ENCODE data around the gene ING5. TPM values are rescaled to one million over a fixed set of nuclear protein-coding genes. Genes with fewer than 3 reads are reported as not detected.

The ING5 gene
- total RNA-seq, 2 experiments from 2014 or later, result 65.4 to 90.9 TPM

DNA sequence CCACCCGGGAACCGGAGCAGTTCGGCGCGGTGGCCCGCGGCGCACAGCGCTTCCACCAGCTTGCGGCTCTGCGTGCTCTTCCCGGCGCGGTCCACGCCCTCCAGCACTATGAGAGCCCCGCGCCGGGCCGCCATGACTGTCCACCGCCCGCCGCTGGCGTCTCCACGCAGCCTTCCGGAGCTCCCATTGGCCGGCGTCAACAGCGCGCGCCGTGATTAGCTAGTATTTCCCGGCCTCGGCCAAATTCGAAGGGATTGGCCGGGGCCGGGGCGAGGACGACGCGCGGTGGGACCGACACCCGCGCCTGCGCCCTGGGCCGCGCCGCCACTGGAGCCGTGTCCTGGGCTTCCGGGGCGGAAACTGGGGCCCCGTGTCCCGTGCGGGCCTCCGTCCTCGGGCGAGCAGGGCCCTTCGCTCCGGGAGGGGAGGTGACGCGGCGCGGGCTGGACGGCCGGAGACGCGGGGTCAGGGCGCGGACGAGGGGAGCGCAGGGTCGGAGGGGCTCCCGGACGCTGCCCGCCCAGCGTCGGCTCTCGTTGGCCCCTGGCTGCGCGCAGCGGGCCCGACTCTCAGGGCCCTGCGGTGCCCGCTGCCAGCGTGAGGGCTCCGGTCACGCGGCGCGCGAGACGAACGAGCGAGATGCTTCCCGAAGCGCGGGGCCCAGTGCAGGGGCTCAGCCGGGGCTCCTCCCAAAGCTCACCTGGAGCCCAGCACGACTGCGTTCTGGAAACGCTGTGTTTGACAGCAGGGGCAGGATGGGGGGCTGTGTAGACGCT lies 15.0 kb upstream of the ING5 start, which contains the start of gene DTYMK:
TSS of gene DTYMK (minus strand) at position 166 of the 776 bp plus-strand sequence. CDS start at position 134, 32 bp downstream.
- peaks cover 53% of the 10 kb centered on the region for H3K79me2 ChIP-seq (ENCODE audit: insufficient read depth, low read depth, low read length)
- peak; percentile 96 for DNase-seq (ENCODE audit: low spot score)
- H3K9me2 ChIP-seq (ENCODE audit: insufficient read depth, low read length), result no peaks in the 10 kb centered on the region
- no peaks in the 10 kb centered on the region for H4K20me1 ChIP-seq (ENCODE audit: insufficient read depth, low read length)
- H2AFZ ChIP-seq (ENCODE audit: low read length), result peak within 1 kb of the TSS; percentile 52; the same call in 1 of the 2 replicates
- peaks cover 17% of the 10 kb centered on the region for H3K4me1 ChIP-seq (ENCODE audit: insufficient read depth, low read length, poor library complexity, severe bottlenecking)
- no peaks in the 10 kb centered on the region for H3K9me3 ChIP-seq (ENCODE audit: low read length)
- peak within 1 kb of the TSS; percentile 69 for H3K27ac ChIP-seq (ENCODE audit: low read depth, low read length, poor library complexity, severe bottlenecking)
- peak within 1 kb of the TSS; percentile 92 for H3K4me2 ChIP-seq (ENCODE audit: low read length)
- TF ChIP-seq, protein P1, sequence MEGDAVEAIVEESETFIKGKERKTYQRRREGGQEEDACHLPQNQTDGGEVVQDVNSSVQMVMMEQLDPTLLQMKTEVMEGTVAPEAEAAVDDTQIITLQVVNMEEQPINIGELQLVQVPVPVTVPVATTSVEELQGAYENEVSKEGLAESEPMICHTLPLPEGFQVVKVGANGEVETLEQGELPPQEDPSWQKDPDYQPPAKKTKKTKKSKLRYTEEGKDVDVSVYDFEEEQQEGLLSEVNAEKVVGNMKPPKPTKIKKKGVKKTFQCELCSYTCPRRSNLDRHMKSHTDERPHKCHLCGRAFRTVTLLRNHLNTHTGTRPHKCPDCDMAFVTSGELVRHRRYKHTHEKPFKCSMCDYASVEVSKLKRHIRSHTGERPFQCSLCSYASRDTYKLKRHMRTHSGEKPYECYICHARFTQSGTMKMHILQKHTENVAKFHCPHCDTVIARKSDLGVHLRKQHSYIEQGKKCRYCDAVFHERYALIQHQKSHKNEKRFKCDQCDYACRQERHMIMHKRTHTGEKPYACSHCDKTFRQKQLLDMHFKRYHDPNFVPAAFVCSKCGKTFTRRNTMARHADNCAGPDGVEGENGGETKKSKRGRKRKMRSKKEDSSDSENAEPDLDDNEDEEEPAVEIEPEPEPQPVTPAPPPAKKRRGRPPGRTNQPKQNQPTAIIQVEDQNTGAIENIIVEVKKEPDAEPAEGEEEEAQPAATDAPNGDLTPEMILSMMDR (conservative IDR thresholded peaks at IDR 0.05; ENCODE audit: low read length), result no peak
- TF ChIP-seq EZH2phosphoT487 (IDR thresholded peaks at IDR 0.05; ENCODE audit: borderline replicate concordance, low read depth, low read length), result no peak
- POLR2A ChIA-PET, result interaction anchor here (0.6 to 4.1 kb wide), 11 partner anchors 9 to 627 kb away, joined by 3 to 46 read pairs (median 4); partner anchors contain the start of genes ATG4B, D2HGDH, HDLBP and ING5
- CTCF ChIA-PET (ENCODE audit: unreplicated experiment), result no interaction called here
- TSS peak; percentile 73 for BruUV-seq (replicated peaks)
- peak within 1 kb of the TSS; percentile 90 for H3K4me3 ChIP-seq (ENCODE audit: low read depth, low read length, poor library complexity, severe bottlenecking)
- intact Hi-C loops (cut with micrococcal nuclease; ENCODE audit: unreplicated experiment), result loop anchor here (1.0 to 10.0 kb wide), 5 partner anchors 14 to 584 kb away; partner anchors contain the start of genes D2HGDH, FARP2 and MTERF4
- H3K36me3 ChIP-seq (ENCODE audit: insufficient read depth, low read length), result peaks cover 66% of the 10 kb centered on the region

DNA sequence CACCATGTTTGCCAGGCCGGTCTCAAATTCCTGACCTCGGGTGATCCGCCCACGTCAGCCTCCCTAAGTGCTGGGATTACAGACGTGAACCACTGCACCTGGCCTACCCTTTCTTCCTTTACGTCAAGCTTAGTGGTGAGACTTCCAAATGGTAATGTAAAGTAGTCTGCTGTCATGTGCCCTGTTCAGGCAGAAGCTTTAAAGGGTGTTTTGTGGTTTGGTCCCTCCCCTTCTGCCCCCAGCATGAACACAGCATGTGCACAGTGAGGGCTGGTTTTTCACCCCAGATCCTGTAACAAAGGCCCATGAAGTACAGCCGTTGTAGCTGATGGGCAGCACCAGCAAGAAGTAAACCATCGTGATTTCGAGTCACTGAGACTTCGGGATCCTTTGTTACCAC lies 12.5 kb upstream of the ING5 start:
- Histone ChIP-seq H3K4me1 (ENCODE audit: insufficient read depth, low read length, poor library complexity, severe bottlenecking) (peaks cover 17% of the 10 kb centered on the region), H4K20me1 (ENCODE audit: insufficient read depth, low read length) (no peaks in the 10 kb centered on the region), H2AFZ (ENCODE audit: low read length) (no peak overlapping the region), H3K79me2 (ENCODE audit: insufficient read depth, low read depth, low read length) (peaks cover 36% of the 10 kb centered on the region), H3K9me3 (ENCODE audit: low read length) (no peaks in the 10 kb centered on the region), H3K9me2 (ENCODE audit: insufficient read depth, low read length) (no peaks in the 10 kb centered on the region), H3K4me2 (ENCODE audit: low read length) (no peak overlapping the region), H3K36me3 (ENCODE audit: insufficient read depth, low read length) (peaks cover 63% of the 10 kb centered on the region), H3K4me3 (ENCODE audit: low read depth, low read length, poor library complexity, severe bottlenecking) (no peak overlapping the region), H3K27ac (ENCODE audit: low read depth, low read length, poor library complexity, severe bottlenecking) (no peak overlapping the region)
- DNase-seq (ENCODE audit: low spot score), result no peak
- ChIA-PET CTCF (ENCODE audit: unreplicated experiment) (no interaction called here), POLR2A (interaction anchor here (1.5 to 4.1 kb wide), 2 partner anchors 11 to 25 kb away, joined by 4 to 46 read pairs; partner anchors contain the start of gene ING5)
- intact Hi-C loops (cut with micrococcal nuclease; ENCODE audit: unreplicated experiment), result loop anchor here (5.0 to 10.0 kb wide), 2 partner anchors 193 to 335 kb away; partner anchors contain the start of gene FARP2
- TF ChIP-seq, protein P1 (conservative IDR thresholded peaks at IDR 0.05; ENCODE audit: low read length), result no peak
- no peak for TF ChIP-seq EZH2phosphoT487 (IDR thresholded peaks at IDR 0.05; ENCODE audit: borderline replicate concordance, low read depth, low read length)
- BruUV-seq (replicated peaks), result no TSS peak

Measured in OCI-LY7 (cell line).